ENCODE measurements around the gene PLEK. TPM values are rescaled to one million over a fixed set of nuclear protein-coding genes. Genes with fewer than 3 reads are reported as not detected.

PLEK gene
- total and polyA plus RNA-seq, 2 donors (not counting 3 experiments of a cell fraction or from before 2014, with no cell fraction given): 0.03 to 0.11 TPM

- FAIRE-seq (no peak), DNase-seq (ENCODE audit: low read depth, low spot score) (no peak)
- CTCF ChIA-PET: no interaction called here
- H4K20me1 ChIP-seq (replicated peaks; ENCODE audit: control insufficient read depth, extremely low read depth, insufficient read depth, low read length): no peaks in the 10 kb centered on the region
- TF ChIP-seq POLR2A (IDR thresholded peaks at IDR 0.05; ENCODE audit: low read depth, low read length) (no peak), MYC (IDR thresholded peaks at IDR 0.05; ENCODE audit: low read depth, low read length) (no peak), FOS (IDR thresholded peaks at IDR 0.05; ENCODE audit: borderline replicate concordance, insufficient read depth, low read length) (no peak), EZH2 (IDR thresholded peaks at IDR 0.05; ENCODE audit: borderline replicate concordance, low read depth, low read length, severe bottlenecking) (no peak), CTCF (IDR thresholded peaks at IDR 0.05; ENCODE audit: extremely low read depth in 1 of 2, insufficient read depth in 1 of 2, low read depth in 1 of 2, low read length in 2 of 2) (no peak), POLR2AphosphoS5 (IDR thresholded peaks at IDR 0.05; ENCODE audit: insufficient read depth, low read depth, low read length) (no peak), JUN (IDR thresholded peaks at IDR 0.05; ENCODE audit: borderline replicate concordance, insufficient read depth, insufficient read length, low read depth) (no peak), MAX (IDR thresholded peaks at IDR 0.05; ENCODE audit: insufficient read depth, insufficient read length) (no peak), GATA2 (IDR thresholded peaks at IDR 0.05; ENCODE audit: insufficient read depth, insufficient read length, low read depth, low read length) (no peak)
- H3K27ac ChIP-seq (ENCODE audit: insufficient read depth, low read depth, low read length): no peak overlapping the region
- H3K4me1 ChIP-seq (ENCODE audit: control insufficient read depth, extremely low read depth, insufficient read depth, low read length): no peaks in the 10 kb centered on the region
- intact Hi-C loops (cut with micrococcal nuclease) (no loop called here), dilution Hi-C loops (cut with MboI; ENCODE audit: extremely low pct_ligation_motif_present, low sequenced_read_pairs) (no loop called here)
- H3K4me2 ChIP-seq (ENCODE audit: insufficient read depth, low read length): no peak overlapping the region
- no peaks in the 10 kb centered on the region for H3K79me2 ChIP-seq (ENCODE audit: control insufficient read depth, insufficient read depth, low read length)
- no peaks in the 10 kb centered on the region for H3K9me1 ChIP-seq (replicated peaks; ENCODE audit: control insufficient read depth, extremely low read depth, insufficient read depth, low read length)
- peaks cover 7 to 32% of the 10 kb centered on the region in 2 experiments for H3K27me3 ChIP-seq (ENCODE audit: control insufficient read depth in 2 of 2, insufficient read depth in 2 of 2, low read length in 2 of 2)
- no peaks in the 10 kb centered on the region for H3K36me3 ChIP-seq (ENCODE audit: control insufficient read depth in 2 of 2, extremely low read depth in 1 of 2, insufficient read depth in 2 of 2, low read length in 2 of 2)
- H3K9ac ChIP-seq (replicated peaks; ENCODE audit: extremely low read depth, insufficient read depth, low read length): no peak overlapping the region
- no peak overlapping the region for H3K4me3 ChIP-seq (replicated peaks in 1 of 3; ENCODE audit: insufficient read depth in 1 of 3, low read depth in 1 of 3, low read length in 3 of 3)
- no TSS peak for BruUV-seq (replicated peaks)
- H2AFZ ChIP-seq (ENCODE audit: low read depth, low read length): no peak overlapping the region
- H3K9me3 ChIP-seq (replicated peaks; ENCODE audit: control insufficient read depth, insufficient read depth, low read length): no peaks in the 10 kb centered on the region
- POLR2A ChIA-PET: no interaction called here
Observed at GRCh38 chr2:68379184-68379708, 14.2 kb downstream of the PLEK start.
